ENCODE data around the gene CAPN13. TPM values are rescaled to one million over a fixed set of nuclear protein-coding genes. Genes with fewer than 3 reads are reported as not detected.

Gene CAPN13
- total and polyA plus RNA-seq, 2 donors (not counting 1 experiment from before 2014, with no cell fraction given), result not detected

DNA sequence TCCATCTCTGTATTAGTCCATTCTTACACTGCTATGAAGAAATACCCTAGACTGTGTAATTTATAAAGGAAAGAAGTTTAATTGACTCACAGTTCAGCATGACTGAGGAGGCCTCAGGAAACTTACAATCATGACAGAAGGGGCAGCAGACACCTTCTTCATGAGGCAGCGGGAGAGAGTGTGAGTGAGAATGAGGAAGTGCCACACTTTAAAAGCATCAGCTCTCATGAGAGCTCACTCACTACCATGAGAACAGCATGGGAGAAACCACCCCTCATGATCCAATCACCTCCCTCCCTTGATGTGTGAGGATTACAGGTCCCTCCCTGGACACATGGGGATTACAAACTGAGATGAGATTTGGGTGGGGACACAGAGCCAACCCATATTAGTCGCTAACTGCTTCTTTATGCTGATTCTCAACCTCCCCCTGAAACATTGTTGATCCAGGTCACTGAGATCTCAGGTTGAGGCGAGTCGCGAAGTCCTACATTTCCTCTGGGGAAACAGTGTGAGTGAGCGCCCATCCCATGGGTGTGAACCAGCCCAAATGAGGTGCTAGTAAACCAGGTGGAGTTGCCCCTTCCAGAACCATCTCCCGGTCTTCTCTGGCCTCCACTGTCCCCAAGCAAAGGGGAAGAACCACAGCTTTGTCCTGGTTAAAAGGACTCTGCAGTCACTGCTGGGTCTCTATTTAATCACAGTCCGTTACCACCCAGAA lies 123.8 kb downstream of the CAPN13 start:
- intact Hi-C loops (cut with micrococcal nuclease), result no loop called here
- Mint-ChIP-seq H3K4me1 (peaks cover 12% of the 10 kb centered on the region), H3K4me3 (no peak overlapping the region), H3K9me3 (ENCODE audit: insufficient read depth) (no peaks in the 10 kb centered on the region), H3K27ac (peak overlapping the region; percentile 82), H3K27me3 (no peaks in the 10 kb centered on the region)
- no peaks in the 10 kb centered on the region for H4K20me1 ChIP-seq (ENCODE audit: control insufficient read depth, insufficient read depth, low read length, poor library complexity, severe bottlenecking)
- H3K4me3 ChIP-seq (ENCODE audit: control extremely low read depth in 1 of 5, extremely low read depth in 1 of 5, insufficient read depth in 1 of 5, low read depth in 2 of 5, low read length in 4 of 5), result no peak overlapping the region
- peak overlapping the region; percentile 67 for H2AFZ ChIP-seq (ENCODE audit: insufficient read depth, low read depth, low read length, poor library complexity, severe bottlenecking)
- no peak overlapping the region for H3K9ac ChIP-seq (ENCODE audit: low read length)
- no peaks in the 10 kb centered on the region for H3K9me3 ChIP-seq (ENCODE audit: control extremely low read depth in 1 of 3, control insufficient read depth in 2 of 3, insufficient read depth in 1 of 3, low read length in 2 of 3)
- 73% methylated on average over 5 of the region's 8 CpGs for WGBS (ENCODE audit: insufficient coverage)
- H3K27ac ChIP-seq (ENCODE audit: low read length in 2 of 2), result peak overlapping the region in 1 of 2 donors; percentile 22
- ChIA-PET CTCF (interaction anchor here (0.6 to 1.8 kb wide), 8 partner anchors 18 to 518 kb away, joined by 3 to 10 read pairs (median 5); no protein-coding TSS in a partner anchor), POLR2A (no interaction called here)
- H3K79me2 ChIP-seq (ENCODE audit: control insufficient read depth, insufficient read depth, low read length), result no peaks in the 10 kb centered on the region
- peak; percentile 87 for ATAC-seq (ENCODE audit: low read depth)
- peak; percentile 62 for DNase-seq
- peaks cover 6 to 13% of the 10 kb centered on the region in 2 donors for H3K4me1 ChIP-seq (ENCODE audit: control insufficient read depth in 2 of 2, insufficient read depth in 2 of 2, low read length in 2 of 2)
- H3K4me2 ChIP-seq (replicated peaks; ENCODE audit: low read depth, low read length, poor library complexity, severe bottlenecking), result peak overlapping the region; percentile 2
- no peak for TF ChIP-seq EZH2 (IDR thresholded peaks at IDR 0.05; ENCODE audit: borderline replicate concordance, insufficient read depth, low read depth, low read length, poor library complexity, severe bottlenecking)
- TF ChIP-seq, protein P1, sequence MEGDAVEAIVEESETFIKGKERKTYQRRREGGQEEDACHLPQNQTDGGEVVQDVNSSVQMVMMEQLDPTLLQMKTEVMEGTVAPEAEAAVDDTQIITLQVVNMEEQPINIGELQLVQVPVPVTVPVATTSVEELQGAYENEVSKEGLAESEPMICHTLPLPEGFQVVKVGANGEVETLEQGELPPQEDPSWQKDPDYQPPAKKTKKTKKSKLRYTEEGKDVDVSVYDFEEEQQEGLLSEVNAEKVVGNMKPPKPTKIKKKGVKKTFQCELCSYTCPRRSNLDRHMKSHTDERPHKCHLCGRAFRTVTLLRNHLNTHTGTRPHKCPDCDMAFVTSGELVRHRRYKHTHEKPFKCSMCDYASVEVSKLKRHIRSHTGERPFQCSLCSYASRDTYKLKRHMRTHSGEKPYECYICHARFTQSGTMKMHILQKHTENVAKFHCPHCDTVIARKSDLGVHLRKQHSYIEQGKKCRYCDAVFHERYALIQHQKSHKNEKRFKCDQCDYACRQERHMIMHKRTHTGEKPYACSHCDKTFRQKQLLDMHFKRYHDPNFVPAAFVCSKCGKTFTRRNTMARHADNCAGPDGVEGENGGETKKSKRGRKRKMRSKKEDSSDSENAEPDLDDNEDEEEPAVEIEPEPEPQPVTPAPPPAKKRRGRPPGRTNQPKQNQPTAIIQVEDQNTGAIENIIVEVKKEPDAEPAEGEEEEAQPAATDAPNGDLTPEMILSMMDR (IDR thresholded peaks at IDR 0.05), result no peak
- H3K27me3 ChIP-seq (replicated peaks in 1 of 4; ENCODE audit: control extremely low read depth in 1 of 4, control insufficient read depth in 3 of 4, insufficient read depth in 4 of 4, low read length in 3 of 4), result no peaks in the 10 kb centered on the region
- H3K36me3 ChIP-seq (replicated peaks in 1 of 2; ENCODE audit: control extremely low read depth in 1 of 2, control insufficient read depth in 1 of 2, extremely low read depth in 1 of 2, insufficient read depth in 2 of 2, low read length in 1 of 2), result no peaks in the 10 kb centered on the region

- no peak overlapping the region for H3K27ac Mint-ChIP-seq
- peaks cover 15% of the 10 kb centered on the region for H3K4me1 Mint-ChIP-seq
- Histone ChIP-seq H3K9me3 (ENCODE audit: control extremely low read depth in 1 of 3, control insufficient read depth in 2 of 3, insufficient read depth in 1 of 3, low read length in 2 of 3) (peaks cover 0 to 1% (median 0%) of the 10 kb centered on the region in 3 donors), H4K20me1 (ENCODE audit: control insufficient read depth, insufficient read depth, low read length, poor library complexity, severe bottlenecking) (no peaks in the 10 kb centered on the region), H3K4me3 (ENCODE audit: control extremely low read depth in 1 of 5, extremely low read depth in 1 of 5, insufficient read depth in 1 of 5, low read depth in 2 of 5, low read length in 4 of 5) (no peak overlapping the region), H3K36me3 (replicated peaks in 1 of 2; ENCODE audit: control extremely low read depth in 1 of 2, control insufficient read depth in 1 of 2, extremely low read depth in 1 of 2, insufficient read depth in 2 of 2, low read length in 1 of 2) (no peaks in the 10 kb centered on the region), H3K79me2 (ENCODE audit: control insufficient read depth, insufficient read depth, low read length) (no peaks in the 10 kb centered on the region), H3K27ac (ENCODE audit: low read length in 2 of 2) (no peak overlapping the region), H2AFZ (ENCODE audit: insufficient read depth, low read depth, low read length, poor library complexity, severe bottlenecking) (no peak overlapping the region), H3K27me3 (replicated peaks in 1 of 4; ENCODE audit: control extremely low read depth in 1 of 4, control insufficient read depth in 3 of 4, insufficient read depth in 4 of 4, low read length in 3 of 4) (no peaks in the 10 kb centered on the region), H3K4me2 (replicated peaks; ENCODE audit: low read depth, low read length, poor library complexity, severe bottlenecking) (no peak overlapping the region), H3K9ac (ENCODE audit: low read length) (no peak overlapping the region), H3K4me1 (ENCODE audit: control insufficient read depth in 2 of 2, insufficient read depth in 2 of 2, low read length in 2 of 2) (peaks cover 6 to 13% of the 10 kb centered on the region in 2 donors)
- intact Hi-C loops (cut with micrococcal nuclease), result no loop called here
- WGBS (ENCODE audit: insufficient coverage), result 100% methylated on average over 3 of the region's 4 CpGs
- H3K4me3 Mint-ChIP-seq, result no peak overlapping the region
- H3K27me3 Mint-ChIP-seq, result no peaks in the 10 kb centered on the region
- DNase-seq (no peak), ATAC-seq (ENCODE audit: low read depth) (no peak)
- CTCF ChIA-PET, result interaction anchor here (0.9 kb wide), 1 partner anchor 22 kb away, joined by 3 read pairs; no protein-coding TSS in a partner anchor
- no peak for TF ChIP-seq EZH2 (IDR thresholded peaks at IDR 0.05; ENCODE audit: borderline replicate concordance, insufficient read depth, low read depth, low read length, poor library complexity, severe bottlenecking)
- TF ChIP-seq, protein P1 (IDR thresholded peaks at IDR 0.05), result no peak
- no peaks in the 10 kb centered on the region for H3K9me3 Mint-ChIP-seq (ENCODE audit: insufficient read depth)
- POLR2A ChIA-PET, result no interaction called here
Observed at GRCh38 chr2:30681022-30681421, 126.2 kb downstream of the CAPN13 start.
